Ovary (tissue), 9 donors: Measurements from ENCODE around the gene FLVCR2. TPM values are rescaled to one million over a fixed set of nuclear protein-coding genes. Genes with fewer than 3 reads are reported as not detected.
"Not testable (repeated sequence)": the region's sequence is repeated elsewhere in the genome, so short reads cannot be mapped to it uniquely, and the experiment has no call there.

Experiments used
- DNase-seq, 5 donors: peaks; one replicate each; pipeline ENCODE4 v3.0.0-alpha.2; 2019 to 2020
- H3K27ac ChIP-seq, 2 donors: fragments of 200-600 bp; one replicate each; pipeline versions ENCODE4 v1.5.1 to v1.8.0; 2019 to 2022
- H3K27me3 ChIP-seq: fragments of 200-600 bp; one replicate; pipeline ENCODE4 v1.8.0; 2022
- H3K36me3 ChIP-seq: fragments of 200-600 bp; sonication (generic); one replicate; pipeline ENCODE4 v1.5.1; 2019
- H3K4me1 ChIP-seq: one replicate; pipeline ENCODE4 v1.8.1; 2013; ENCODE audit warnings: mild to moderate bottlenecking, moderate library complexity; ENCODE audit not compliant: insufficient read depth
- H3K4me3 ChIP-seq: fragments of 200-600 bp; sonication (generic); one replicate; pipeline ENCODE4 v1.5.1; 2017
- H3K9me3 ChIP-seq, 2 donors: fragments of 200-600 bp in 1 of 2; sonication (generic) in 1 of 2; one replicate each; pipeline versions ENCODE4 v1.5.1 to v1.8.1; 2013 to 2019; ENCODE audit warnings: mild to moderate bottlenecking in 1 of 2, moderate library complexity in 1 of 2
- CTCF ChIP-seq, 3 donors: fragments of 450-650 bp in 2 of 3; fragments of 200-600 bp in 1 of 3; IDR thresholded peaks; one replicate each; pipeline versions ENCODE4 v1.5.1 to v1.8.0; 2016 to 2022; ENCODE audit warnings: antibody characterized with exemption in 3 of 3, mild to moderate bottlenecking in 1 of 3
- EP300 ChIP-seq: sonication (generic); formaldehyde crosslinking; IDR thresholded peaks from one replicate; pipeline ENCODE4 v1.6.1; 2017; ENCODE audit warnings: antibody characterized with exemption
- POLR2A ChIP-seq: fragments of 450-650 bp; IDR thresholded peaks from one replicate; pipeline ENCODE4 v1.6.1; 2017; ENCODE audit warnings: antibody characterized with exemption, mild to moderate bottlenecking, moderate library complexity
- WGBS, 3 donors: extraction: QIAGEN DNeasy Blood & Tissue Kit in 1 of 3; methylation state at CpG; one replicate each; pipeline versions ENCODE4 v1.1.5 to v1.1.7; 2013 to 2017; 5-methylcytosine and 5-hydroxymethylcytosine counted together
- intact Hi-C, 4 donors: fragments of 100-400 bp; cut with DNase I; formaldehyde crosslinking; loops; one replicate each; pipeline versions ENCODE4 v1.11.0 to v1.15.1; 2022 to 2023
- polyA plus RNA-seq, 2 donors: library from polyadenylated mRNA; stranded (reverse); fragments of 200-250 nt in 1 of 2; fragments of 350-450 nt in 1 of 2; fragmentation: Illumina TruSeq in 1 of 2; extraction: RNeasy Lipid Tissue Mini Kit (QIAGEN cat#74804) in 1 of 2; gene quantifications; one replicate each; pipeline ENCODE4 v1.2.3, GENCODE V29; 2013 to 2014
- total RNA-seq, 7 donors: library from RNA; depleted of rRNA in 2 of 7; stranded (reverse); fragments of >200 nt in 2 of 7; fragmentation: NEBNext Ultra II Directional in 3 of 7; extraction: Animal tissue kit (Norgen Biotek cat#: 25700) in 3 of 7; gene quantifications; one replicate each; pipeline versions ENCODE4 v1.1.0 to v1.2.4, GENCODE V29; 2016 to 2023
- donor health status: DM: no; HTN: no; CAD: no; lungs with moderate emphysema.
- donor health status: DM: no; HTN: no; CAD: no.
- donor health status: Bipolar disorder and iron deficiency.
- donor health status: DM: yes; HTN: yes; CAD: no.
- donor health status: DM: no; HTN: no; CAD: no.
- donor health status: DM: yes; HTN: yes; CAD: no.

FLVCR2 gene
- total and polyA plus RNA-seq, 9 donors: 1.5 to 18.4 (median 4.4) TPM

GRCh38 chr14:75597149-75597548 is 18.7 kb downstream of the FLVCR2 start:
- TF ChIP-seq POLR2A (no peak), EP300 (no peak), CTCF (IDR thresholded peaks at IDR 0.05) (no peak)
- intact Hi-C loops: no loop called here
- Histone ChIP-seq H3K4me1 (no peaks in the 10 kb centered on the region), H3K27ac (no peak overlapping the region), H3K9me3 (no peaks in the 10 kb centered on the region), H3K36me3 (no peaks in the 10 kb centered on the region), H3K4me3 (no peak overlapping the region), H3K27me3 (no peaks in the 10 kb centered on the region)
- 83 to 86% (median 84%) methylated on average over 3 of the region's 3 CpGs for WGBS, 3 donors
- no peak for DNase-seq

- H3K27ac ChIP-seq, H3K36me3 ChIP-seq, DNase-seq, intact Hi-C loops, H3K4me1 ChIP-seq, H3K27me3 ChIP-seq, H3K4me3 ChIP-seq, H3K9me3 ChIP-seq: not testable (repeated sequence)
- 74 to 79% (median 75%) methylated on average over 1 of the region's 1 CpG for WGBS, 3 donors
Measured at GRCh38 chr14:75600100-75600499, 21.7 kb downstream of the FLVCR2 start.

GRCh38 chr14:75601061-75601460 is 22.6 kb downstream of the FLVCR2 start:
- H3K4me1 ChIP-seq, H3K27me3 ChIP-seq, H3K9me3 ChIP-seq, intact Hi-C loops, H3K27ac ChIP-seq, H3K4me3 ChIP-seq, H3K36me3 ChIP-seq, DNase-seq: not testable (repeated sequence)
- 93 to 94% (median 94%) methylated on average over 6 of the region's 6 CpGs for whole genome bisulfite sequencing, 3 donors

GRCh38 chr14:75602503-75602902 is 24.1 kb downstream of the FLVCR2 start:
- TF ChIP-seq CTCF (IDR thresholded peaks at IDR 0.05) (no peak), EP300 (no peak), POLR2A (no peak)
- H3K27ac ChIP-seq: no peak overlapping the region
- intact Hi-C loops: no loop called here
- H3K4me3 ChIP-seq: no peak overlapping the region
- no peak for DNase-seq
- WGBS, 3 donors: 80 to 89% (median 89%) methylated on average over 3 of the region's 3 CpGs
- H3K9me3 ChIP-seq: no peaks in the 10 kb centered on the region
- no peaks in the 10 kb centered on the region for H3K4me1 ChIP-seq
- no peaks in the 10 kb centered on the region for H3K36me3 ChIP-seq
- H3K27me3 ChIP-seq: no peaks in the 10 kb centered on the region

GRCh38 chr14:75604979-75605851 is 26.8 kb downstream of the FLVCR2 start:
- DNase-seq: peak in 1 of 5 donors; percentile 16
- intact Hi-C loops: no loop called here
- H3K27me3 ChIP-seq: no peaks in the 10 kb centered on the region
- no peak overlapping the region for H3K4me3 ChIP-seq
- H3K27ac ChIP-seq: no peak overlapping the region
- 35 to 42% (median 41%) methylated on average over 11 of the region's 11 CpGs for WGBS, 3 donors
- no peaks in the 10 kb centered on the region for H3K9me3 ChIP-seq
- H3K36me3 ChIP-seq: no peaks in the 10 kb centered on the region
- no peaks in the 10 kb centered on the region for H3K4me1 ChIP-seq
- TF ChIP-seq POLR2A: no peak
- no peak for TF ChIP-seq CTCF (IDR thresholded peaks at IDR 0.05)
- no peak for TF ChIP-seq EP300
